ENCODE measurements around the gene CR1L.

- no peak for TF ChIP-seq CTCF (IDR thresholded peaks at IDR 0.05; ENCODE audit: insufficient read depth, low read length)
- TF ChIP-seq, protein P1, sequence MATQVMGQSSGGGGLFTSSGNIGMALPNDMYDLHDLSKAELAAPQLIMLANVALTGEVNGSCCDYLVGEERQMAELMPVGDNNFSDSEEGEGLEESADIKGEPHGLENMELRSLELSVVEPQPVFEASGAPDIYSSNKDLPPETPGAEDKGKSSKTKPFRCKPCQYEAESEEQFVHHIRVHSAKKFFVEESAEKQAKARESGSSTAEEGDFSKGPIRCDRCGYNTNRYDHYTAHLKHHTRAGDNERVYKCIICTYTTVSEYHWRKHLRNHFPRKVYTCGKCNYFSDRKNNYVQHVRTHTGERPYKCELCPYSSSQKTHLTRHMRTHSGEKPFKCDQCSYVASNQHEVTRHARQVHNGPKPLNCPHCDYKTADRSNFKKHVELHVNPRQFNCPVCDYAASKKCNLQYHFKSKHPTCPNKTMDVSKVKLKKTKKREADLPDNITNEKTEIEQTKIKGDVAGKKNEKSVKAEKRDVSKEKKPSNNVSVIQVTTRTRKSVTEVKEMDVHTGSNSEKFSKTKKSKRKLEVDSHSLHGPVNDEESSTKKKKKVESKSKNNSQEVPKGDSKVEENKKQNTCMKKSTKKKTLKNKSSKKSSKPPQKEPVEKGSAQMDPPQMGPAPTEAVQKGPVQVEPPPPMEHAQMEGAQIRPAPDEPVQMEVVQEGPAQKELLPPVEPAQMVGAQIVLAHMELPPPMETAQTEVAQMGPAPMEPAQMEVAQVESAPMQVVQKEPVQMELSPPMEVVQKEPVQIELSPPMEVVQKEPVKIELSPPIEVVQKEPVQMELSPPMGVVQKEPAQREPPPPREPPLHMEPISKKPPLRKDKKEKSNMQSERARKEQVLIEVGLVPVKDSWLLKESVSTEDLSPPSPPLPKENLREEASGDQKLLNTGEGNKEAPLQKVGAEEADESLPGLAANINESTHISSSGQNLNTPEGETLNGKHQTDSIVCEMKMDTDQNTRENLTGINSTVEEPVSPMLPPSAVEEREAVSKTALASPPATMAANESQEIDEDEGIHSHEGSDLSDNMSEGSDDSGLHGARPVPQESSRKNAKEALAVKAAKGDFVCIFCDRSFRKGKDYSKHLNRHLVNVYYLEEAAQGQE (IDR thresholded peaks at IDR 0.05; ENCODE audit: insufficient replicate concordance, low read depth), result no peak
- TF ChIP-seq POLR2AphosphoS5 (IDR thresholded peaks at IDR 0.05; ENCODE audit: low read depth), result no peak
- TF ChIP-seq GABPA (IDR thresholded peaks at IDR 0.05; ENCODE audit: low read depth), result no peak
- TF ChIP-seq SPI1 (IDR thresholded peaks at IDR 0.05; ENCODE audit: borderline replicate concordance, low read depth), result no peak
These were observed 104.0 kb downstream of the CR1L start for GRCh38 chr1:207748737-207749528.

Measured in HL-60 (cell line).